Adipocyte (in vitro differentiated cells): ENCODE measurements around the gene BBS1.

Experiments used
- DNase-seq: peaks from one replicate; pipeline ENCODE4 v3.0.0-alpha.2; 2015; ENCODE audit warnings: low read depth
- H3K27me3 ChIP-seq: replicated peaks from 2 replicates; pipeline ENCODE4 v1.7.0; 2013; ENCODE audit warnings: mild to moderate bottlenecking, low read length, moderate library complexity; ENCODE audit not compliant: control insufficient read depth, insufficient read depth
- H3K36me3 ChIP-seq: 2 replicates; pipeline ENCODE4 v1.7.0; 2013; ENCODE audit warnings: low read length, mild to moderate bottlenecking, moderate library complexity; ENCODE audit not compliant: control insufficient read depth, insufficient read depth, severe bottlenecking
- H3K4me1 ChIP-seq: 2 replicates; pipeline ENCODE4 v1.7.0; 2013; ENCODE audit warnings: mild to moderate bottlenecking, low read length, moderate library complexity; ENCODE audit not compliant: control insufficient read depth, insufficient read depth
- H3K4me3 ChIP-seq: 2 replicates; pipeline ENCODE4 v1.7.0; 2013; ENCODE audit warnings: mild to moderate bottlenecking, low read length, moderate library complexity
- H3K9ac ChIP-seq: 2 replicates; pipeline ENCODE4 v1.7.0; 2013; ENCODE audit warnings: mild to moderate bottlenecking, low read length, moderate library complexity
- H3K9me3 ChIP-seq: 2 replicates; pipeline ENCODE4 v1.7.0; 2013; ENCODE audit warnings: mild to moderate bottlenecking, low read length, moderate library complexity; ENCODE audit not compliant: control insufficient read depth

The BBS1 gene

GRCh38 chr11:66494935-66495334, 15.5 kb upstream of the BBS1 start:
- no peak for DNase-seq
- peaks cover 73% of the 10 kb centered on the region for H3K36me3 ChIP-seq
- H3K9me3 ChIP-seq = no peaks in the 10 kb centered on the region
- H3K4me3 ChIP-seq = no peak overlapping the region
- H3K27me3 ChIP-seq = no peaks in the 10 kb centered on the region
- no peak overlapping the region for H3K9ac ChIP-seq
- no peaks in the 10 kb centered on the region for H3K4me1 ChIP-seq

DNA sequence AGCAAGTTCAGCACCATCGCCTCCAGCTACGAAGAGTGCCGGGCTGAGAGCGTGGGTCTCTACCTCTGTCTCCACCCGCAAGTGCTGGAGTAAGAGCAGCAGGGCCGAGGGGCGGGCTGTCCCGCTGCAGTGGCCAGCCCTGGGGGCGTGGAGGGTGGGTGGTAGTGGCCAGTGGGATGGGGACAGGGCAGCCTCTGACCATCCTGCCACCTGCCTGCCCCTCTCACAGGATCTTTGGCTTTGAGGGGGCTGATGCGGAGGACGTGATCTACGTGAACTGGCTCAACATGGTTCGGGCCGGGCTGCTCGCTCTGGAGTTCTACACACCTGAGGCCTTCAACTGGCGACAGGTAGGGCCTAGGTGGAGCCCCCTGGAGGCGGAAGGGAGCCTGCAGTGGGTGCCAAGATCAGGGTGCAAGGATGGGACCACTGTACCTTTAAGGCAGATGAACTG, 15.0 kb upstream of the BBS1 start:
- no peaks in the 10 kb centered on the region for H3K9me3 ChIP-seq
- no peak for DNase-seq
- H3K4me3 ChIP-seq = no peak overlapping the region
- H3K9ac ChIP-seq = no peak overlapping the region
- no peaks in the 10 kb centered on the region for H3K27me3 ChIP-seq
- peaks cover 73% of the 10 kb centered on the region for H3K36me3 ChIP-seq
- no peaks in the 10 kb centered on the region for H3K4me1 ChIP-seq

- Histone ChIP-seq H3K9me3 (no peaks in the 10 kb centered on the region), H3K4me3 (no peak overlapping the region), H3K4me1 (no peaks in the 10 kb centered on the region), H3K27me3 (no peaks in the 10 kb centered on the region), H3K9ac (no peak overlapping the region), H3K36me3 (peaks cover 67% of the 10 kb centered on the region)
- DNase-seq = no peak
Observed at GRCh38 chr11:66497206-66497605, 13.2 kb upstream of the BBS1 start.

DNA sequence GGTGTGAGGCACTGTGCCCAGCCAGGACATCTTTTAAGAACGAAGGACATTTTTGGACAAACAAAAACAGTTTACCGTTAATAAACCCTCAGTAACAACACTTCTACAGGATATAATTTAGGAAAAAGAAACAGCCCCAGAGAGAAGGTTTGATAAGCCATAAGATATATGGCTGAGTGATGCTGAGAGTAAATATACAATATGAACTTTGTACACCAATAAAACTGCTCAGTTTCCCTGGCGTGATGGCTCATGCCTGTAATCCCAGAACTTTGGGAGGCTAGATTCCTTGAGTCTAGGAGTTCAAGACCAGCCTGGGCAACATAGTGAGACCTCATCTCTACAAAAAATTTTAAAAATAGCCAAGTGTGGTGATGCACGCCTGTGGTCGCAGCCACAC, 11.9 kb upstream of the BBS1 start:
- no peak overlapping the region for H3K4me3 ChIP-seq
- H3K4me1 ChIP-seq = no peaks in the 10 kb centered on the region
- peaks cover 59% of the 10 kb centered on the region for H3K36me3 ChIP-seq
- H3K9ac ChIP-seq = no peak overlapping the region
- H3K27me3 ChIP-seq = no peaks in the 10 kb centered on the region
- no peaks in the 10 kb centered on the region for H3K9me3 ChIP-seq
- DNase-seq = no peak

DNA sequence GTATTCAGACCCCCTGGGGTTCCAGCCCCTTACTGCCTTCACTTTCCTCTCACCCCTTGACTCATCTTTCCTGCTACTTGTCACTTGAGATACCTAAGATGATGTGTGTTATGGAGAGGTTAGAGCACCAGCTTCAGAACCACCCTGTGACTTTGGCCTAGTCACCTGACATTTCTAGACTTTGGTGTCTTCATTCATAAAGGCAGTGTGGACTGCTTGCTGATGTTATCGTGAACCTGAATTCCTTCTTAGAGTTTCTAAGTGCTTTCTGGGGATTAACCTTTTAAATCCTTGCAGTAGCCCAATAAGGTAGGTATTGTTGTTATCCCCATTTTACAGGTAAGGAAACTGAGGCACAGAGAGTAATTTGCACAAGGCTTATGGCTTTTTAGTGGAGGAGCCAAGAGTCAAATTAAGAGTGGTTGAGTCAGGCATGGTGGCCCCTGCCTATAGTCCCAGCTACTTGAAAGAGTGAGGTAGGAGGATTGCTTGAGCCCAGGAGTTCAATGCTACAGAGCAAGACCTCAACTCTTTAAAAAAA, 5.1 kb upstream of the BBS1 start:
- H3K9me3 ChIP-seq = no peaks in the 10 kb centered on the region
- no peak overlapping the region for H3K4me3 ChIP-seq
- no peaks in the 10 kb centered on the region for H3K4me1 ChIP-seq
- no peaks in the 10 kb centered on the region for H3K27me3 ChIP-seq
- peaks cover 27% of the 10 kb centered on the region for H3K36me3 ChIP-seq
- no peak overlapping the region for H3K9ac ChIP-seq
- no peak for DNase-seq

DNA sequence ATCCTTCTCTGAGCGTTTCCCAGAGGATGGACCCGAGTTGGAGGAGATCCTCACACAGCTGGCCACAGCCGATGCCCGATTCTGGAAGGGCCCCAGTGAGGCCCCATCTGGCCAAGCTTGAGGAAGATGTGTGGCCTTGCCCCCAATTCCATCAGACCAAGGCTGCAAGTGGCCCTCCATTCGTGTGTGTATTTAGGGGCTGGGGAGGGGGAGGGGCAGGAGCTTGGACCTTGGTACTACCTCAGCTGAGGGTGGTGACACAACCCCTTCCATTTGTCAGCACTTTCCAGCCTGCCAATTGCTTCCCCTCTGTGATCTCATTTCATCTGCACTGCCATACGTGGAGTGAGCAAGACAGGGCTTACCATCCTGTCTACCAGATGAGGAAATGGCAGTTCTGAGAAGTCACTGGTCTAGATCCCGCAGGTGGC, 1.3 kb upstream of the BBS1 start:
- Histone ChIP-seq H3K4me3 (no peak overlapping the region), H3K27me3 (no peaks in the 10 kb centered on the region), H3K36me3 (peaks cover 16% of the 10 kb centered on the region), H3K4me1 (peaks cover 7% of the 10 kb centered on the region), H3K9me3 (no peaks in the 10 kb centered on the region), H3K9ac (no peak overlapping the region)
- no peak for DNase-seq

DNA sequence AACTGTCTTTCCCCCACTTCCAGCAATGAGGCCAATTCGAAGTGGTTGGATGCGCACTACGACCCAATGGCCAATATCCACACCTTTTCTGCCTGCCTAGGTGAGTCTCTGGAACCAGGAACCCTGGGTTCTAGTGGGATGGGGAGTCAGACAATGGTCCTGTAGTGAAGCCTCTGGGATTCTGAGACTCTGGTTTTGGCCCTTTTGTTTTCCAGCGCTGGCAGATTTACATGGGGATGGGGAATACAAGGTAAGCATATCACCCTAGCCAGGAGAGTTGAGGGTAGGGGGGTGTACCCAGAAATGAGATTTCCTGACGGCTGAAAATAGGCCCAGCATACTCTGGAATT, 530 bp downstream of the BBS1 start:
- peak overlapping the region; percentile 96 for H3K4me3 ChIP-seq
- no peak for DNase-seq
- H3K36me3 ChIP-seq = peaks cover 8% of the 10 kb centered on the region
- H3K9me3 ChIP-seq = no peaks in the 10 kb centered on the region
- no peaks in the 10 kb centered on the region for H3K27me3 ChIP-seq
- H3K4me1 ChIP-seq = peaks cover 7% of the 10 kb centered on the region
- peak overlapping the region; percentile 93 for H3K9ac ChIP-seq

DNA sequence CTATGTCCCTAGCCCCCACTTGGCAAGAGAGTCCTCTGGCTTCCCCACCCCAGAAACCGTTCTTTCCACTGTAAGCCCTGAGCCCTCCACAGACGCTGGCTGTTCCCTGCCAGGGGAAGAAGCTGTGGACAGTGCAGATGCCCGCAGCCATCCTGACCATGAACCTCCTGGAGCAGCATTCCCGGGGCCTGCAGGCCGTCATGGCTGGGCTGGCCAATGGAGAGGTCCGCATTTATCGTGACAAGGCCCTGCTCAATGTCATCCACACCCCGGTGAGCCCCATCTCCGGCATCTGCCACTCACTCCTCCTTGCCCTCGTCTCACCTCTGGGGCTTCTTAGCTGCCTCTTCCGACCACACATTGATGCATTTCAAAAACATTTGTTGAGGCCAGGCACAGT, 13.2 kb downstream of the BBS1 start:
- no peak for DNase-seq
- no peak overlapping the region for H3K4me3 ChIP-seq
- no peaks in the 10 kb centered on the region for H3K4me1 ChIP-seq
- H3K9me3 ChIP-seq = no peaks in the 10 kb centered on the region
- no peaks in the 10 kb centered on the region for H3K27me3 ChIP-seq
- H3K36me3 ChIP-seq = peaks cover 35% of the 10 kb centered on the region
- no peak overlapping the region for H3K9ac ChIP-seq

DNA sequence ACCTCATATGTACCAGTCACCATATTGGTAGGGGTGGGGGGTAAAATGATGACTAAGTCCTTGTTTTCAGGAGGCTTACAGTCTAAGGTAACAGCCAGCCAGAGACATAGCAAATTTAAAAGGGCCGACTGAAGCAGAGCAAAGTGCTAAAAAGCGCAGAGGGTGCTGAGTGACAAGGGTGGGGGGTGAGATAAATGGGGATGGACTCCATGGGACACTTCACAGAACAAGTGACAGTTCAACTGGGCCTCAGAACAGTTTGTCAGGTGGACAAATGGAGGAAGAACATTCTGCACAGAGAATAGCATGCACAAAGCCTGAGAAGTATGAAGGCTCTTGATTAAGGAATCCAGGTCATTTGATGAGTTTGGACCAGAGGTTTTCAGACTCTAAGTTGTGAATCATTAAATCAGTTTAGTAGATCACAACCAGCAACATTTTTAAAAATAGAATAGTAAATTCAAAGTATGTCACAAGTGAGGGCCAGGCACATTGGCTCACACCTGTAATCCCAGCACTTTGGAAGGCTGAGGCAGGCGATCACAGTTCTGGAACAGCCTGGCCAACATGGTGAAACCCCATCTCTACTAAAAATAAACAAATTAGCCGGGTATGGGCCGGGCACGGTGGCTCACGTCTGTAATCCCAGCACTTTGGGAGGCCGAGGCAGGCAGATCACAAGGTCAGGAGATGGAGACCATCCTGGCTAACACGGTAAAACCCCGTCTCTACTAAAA, 14.0 kb downstream of the BBS1 start:
- H3K36me3 ChIP-seq = peaks cover 33% of the 10 kb centered on the region
- no peak overlapping the region for H3K4me3 ChIP-seq

DNA sequence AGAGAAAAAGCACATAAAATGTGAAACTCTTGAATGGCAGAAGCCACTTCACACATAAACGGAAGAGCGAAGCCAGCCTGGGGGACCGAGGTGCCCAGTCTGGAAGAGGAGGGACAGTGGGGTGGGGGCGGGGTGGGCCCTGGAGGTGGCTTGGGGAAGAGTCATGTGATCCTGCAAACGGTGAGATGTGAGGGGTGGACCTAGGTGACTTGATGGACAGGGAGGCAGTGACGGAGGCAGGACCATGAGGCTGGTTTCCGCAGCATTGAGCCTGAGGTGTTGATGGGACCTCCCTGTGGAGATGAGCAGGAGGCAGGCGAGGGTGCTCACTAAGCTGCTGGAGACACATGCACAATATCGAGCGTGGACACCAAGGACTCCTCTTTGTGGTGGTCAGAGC, 18.6 kb downstream of the BBS1 start:
- Histone ChIP-seq H3K9ac (no peak overlapping the region), H3K4me1 (no peaks in the 10 kb centered on the region), H3K4me3 (no peak overlapping the region), H3K9me3 (no peaks in the 10 kb centered on the region), H3K36me3 (no peaks in the 10 kb centered on the region), H3K27me3 (no peaks in the 10 kb centered on the region)
- DNase-seq = no peak

More for the DNA sequence above, 14.0 kb downstream of the BBS1 start:
- H3K9me3 ChIP-seq = no peaks in the 10 kb centered on the region
- H3K27me3 ChIP-seq = no peaks in the 10 kb centered on the region
- H3K9ac ChIP-seq = no peak overlapping the region
- no peak for DNase-seq
- no peaks in the 10 kb centered on the region for H3K4me1 ChIP-seq

DNA sequence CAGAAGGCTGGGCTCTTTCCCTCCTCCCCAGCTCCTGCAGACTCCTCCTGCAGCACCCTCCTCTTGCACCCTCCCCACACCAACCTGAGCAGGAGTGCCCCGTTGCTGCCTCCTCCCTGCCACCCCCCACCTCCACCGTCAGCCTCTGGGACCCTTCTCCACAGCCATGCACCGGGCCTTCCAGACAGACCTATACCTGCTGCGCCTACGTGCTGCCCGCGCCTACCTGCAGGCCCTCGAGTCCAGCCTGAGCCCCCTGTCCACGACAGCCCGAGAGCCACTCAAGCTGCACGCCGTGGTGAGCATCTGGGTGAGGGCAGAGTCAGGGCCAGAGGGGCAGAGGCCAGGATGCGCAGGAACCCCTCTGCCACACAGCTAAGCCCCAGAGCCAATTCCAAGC, 19.2 kb downstream of the BBS1 start:
- DNase-seq = no peak
- H3K4me1 ChIP-seq = no peaks in the 10 kb centered on the region
- H3K36me3 ChIP-seq = no peaks in the 10 kb centered on the region
- H3K9me3 ChIP-seq = no peaks in the 10 kb centered on the region
- no peak overlapping the region for H3K9ac ChIP-seq
- no peaks in the 10 kb centered on the region for H3K27me3 ChIP-seq
- H3K4me3 ChIP-seq = no peak overlapping the region
